CD4-positive, alpha-beta T cell treated with Interleukin-15 for 4 hours (primary cell): ENCODE data around the gene NCKAP5L.
A peak's percentile ranks its signal among the peaks of the same experiment; 100 is the strongest.
"Not testable (repeated sequence)": the region's sequence is repeated elsewhere in the genome, so short reads cannot be mapped to it uniquely, and the experiment has no call there.

Experiments used
- DNase-seq: peaks from one replicate; pipeline ENCODE4 v3.0.0-alpha.2; 2020; ENCODE audit warnings: low spot score

The NCKAP5L gene

DNA sequence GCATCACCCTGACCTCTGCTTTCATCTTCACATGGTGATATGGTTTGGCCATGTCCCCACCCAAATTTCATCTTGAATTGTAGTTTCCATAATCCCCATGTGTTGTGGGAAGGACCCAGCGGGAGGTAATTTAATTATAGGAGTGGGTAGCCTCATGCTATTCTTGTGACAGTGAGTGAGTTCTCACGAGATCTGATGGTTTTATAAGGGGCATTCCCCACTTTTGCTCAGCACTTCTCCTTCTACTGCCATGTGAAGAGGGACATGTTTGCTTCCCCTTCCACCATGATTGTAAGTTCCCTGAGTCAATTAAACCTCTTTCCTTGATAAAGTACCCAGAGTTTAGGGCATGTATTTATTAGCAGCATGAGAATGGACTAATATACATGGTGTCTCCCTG is 48.6 kb downstream of the NCKAP5L start:
- DNase-seq, result no peak

DNA sequence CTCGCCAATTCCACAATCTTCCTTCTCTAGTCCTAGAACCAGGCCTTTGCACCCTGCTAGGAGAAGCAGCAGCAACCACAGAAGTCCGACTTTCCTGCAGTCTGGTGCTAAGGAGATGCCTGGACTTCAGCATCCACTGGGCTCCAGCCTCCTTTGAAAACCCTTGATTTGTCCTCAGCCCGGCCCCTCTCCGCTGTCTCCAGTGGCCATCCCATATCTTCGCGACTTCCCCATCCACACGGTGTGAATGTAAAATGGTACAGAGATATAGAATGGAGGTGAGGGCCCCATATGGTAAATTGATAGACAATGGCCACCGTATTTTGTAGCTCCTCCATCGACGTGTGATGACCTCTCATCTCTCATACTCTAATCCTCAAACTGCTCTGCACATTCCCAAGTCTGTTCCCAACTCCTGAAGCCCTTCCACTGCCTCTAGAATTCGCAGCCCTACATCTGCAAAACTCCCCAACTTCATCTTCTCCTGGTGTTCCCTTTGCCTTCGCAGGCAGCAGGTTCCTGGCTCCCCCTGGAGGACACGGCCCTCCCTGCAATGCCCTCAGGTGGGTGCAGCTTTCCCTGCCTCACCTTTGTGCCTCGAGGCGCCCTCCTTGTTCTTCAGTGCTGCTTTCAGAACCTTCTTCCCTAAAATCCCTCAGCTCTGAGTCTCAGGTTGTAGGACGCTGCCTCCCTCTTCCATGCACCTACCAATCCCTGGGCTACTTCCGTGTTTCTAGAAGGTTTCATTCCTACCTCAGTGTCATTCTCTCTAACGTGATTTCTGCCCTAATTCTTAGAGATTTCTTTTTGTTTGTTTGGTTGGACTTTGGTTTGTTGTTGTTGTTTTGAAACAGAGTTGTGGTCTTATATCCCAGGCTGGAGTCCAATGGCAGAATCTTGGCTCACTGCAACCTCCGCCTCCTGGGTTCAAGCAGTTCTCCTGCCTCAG is 50.1 kb downstream of the NCKAP5L start:
- DNase-seq, result peak; percentile 70

DNA sequence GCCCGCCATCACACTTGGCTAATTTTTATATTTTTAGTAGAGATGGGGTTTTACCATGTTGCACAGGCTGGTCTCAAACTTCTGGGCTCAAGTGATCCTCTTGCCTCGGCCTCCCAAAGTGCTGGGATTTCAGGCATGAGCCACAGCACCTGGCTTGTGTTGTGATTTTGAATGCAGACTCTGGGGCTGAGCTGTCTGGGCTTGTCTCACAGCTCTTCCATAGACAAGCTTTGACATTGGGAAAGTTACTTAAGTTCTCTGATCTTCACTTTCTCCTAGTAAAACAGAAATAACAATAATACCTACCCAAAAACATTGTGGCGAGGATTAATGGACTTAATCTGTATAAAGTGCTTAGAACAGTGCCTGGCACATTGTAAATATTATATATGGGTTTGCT is 50.9 kb downstream of the NCKAP5L start:
- DNase-seq, result no peak

DNA sequence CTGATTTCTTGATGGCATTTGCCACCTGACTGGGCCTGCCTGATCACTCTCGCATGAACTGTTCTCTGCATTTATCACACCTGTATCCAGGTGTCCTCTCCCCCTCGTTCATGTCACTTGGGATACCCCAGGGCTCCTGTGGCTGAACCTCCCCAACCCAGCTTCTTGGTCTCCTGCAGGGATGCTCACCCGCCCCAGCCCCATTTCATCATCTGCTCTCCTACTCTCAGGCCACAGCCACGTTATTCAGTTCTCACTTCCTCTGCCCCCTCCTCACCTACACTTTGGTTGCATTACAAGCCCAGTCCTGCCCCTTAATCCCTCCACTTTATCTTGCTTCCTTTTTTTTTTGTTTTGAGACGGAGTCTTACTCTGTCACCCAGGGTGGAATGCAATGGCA is 51.4 kb downstream of the NCKAP5L start:
- DNase-seq, result no peak

DNA sequence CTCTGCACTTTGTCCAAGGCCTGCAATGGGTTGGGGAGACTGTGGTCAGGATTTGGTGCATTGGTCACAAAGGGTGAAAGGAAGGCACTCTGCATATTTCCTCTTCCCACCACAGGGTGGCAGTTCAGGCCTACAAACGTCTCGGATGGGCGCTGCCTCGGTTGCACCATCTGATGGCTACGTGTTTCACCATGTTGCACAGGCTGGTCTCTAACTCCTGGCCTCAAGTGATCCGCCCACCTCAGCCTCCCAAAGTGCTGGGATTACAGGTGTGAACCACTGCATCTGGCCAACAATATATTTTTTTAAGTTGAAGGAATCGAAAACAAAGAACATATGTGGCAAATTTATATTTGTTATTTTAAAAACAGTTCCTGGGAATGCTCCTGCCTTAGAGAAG is 51.8 kb downstream of the NCKAP5L start:
- peak; percentile 58 for DNase-seq

DNA sequence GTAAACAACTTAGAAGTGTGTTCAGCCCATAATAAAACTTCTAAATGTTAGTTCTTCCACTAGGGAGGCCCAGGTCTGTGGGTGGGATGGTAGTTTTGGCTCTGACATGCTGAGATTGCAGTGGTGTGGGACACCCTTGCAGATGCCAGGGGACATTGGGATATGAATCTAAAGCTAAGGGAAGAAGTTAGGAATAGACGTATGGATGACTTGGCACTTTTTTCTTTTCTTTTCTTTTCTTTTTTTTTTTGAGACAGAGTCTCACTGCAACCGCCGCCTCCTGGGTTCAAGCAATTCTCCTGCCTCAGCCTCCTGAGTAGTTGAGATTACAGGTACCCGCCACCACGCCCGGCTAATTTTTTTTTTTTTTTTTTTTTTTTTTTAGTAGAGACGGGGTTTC is 55.1 kb downstream of the NCKAP5L start:
- not testable (repeated sequence) for DNase-seq

DNA sequence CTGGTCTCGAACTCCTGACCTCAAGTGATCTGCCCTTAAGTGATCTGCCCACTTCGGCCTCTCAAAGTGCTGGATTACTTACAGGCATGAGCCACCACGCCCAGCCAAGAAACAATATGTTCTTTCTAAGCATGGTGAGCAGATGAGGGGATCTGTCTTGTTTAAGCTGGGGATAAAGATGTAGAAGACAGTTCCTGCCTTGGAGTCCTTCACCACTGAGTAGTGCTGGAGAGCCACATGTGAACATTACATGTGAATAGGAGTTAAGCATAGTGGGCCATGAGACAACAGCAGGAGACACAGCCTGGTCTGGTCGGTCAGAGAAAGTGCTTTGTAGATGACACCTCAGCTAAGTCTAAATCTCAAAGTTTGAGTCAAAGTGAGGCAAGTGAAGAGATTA is 60.9 kb downstream of the NCKAP5L start:
- no peak for DNase-seq

DNA sequence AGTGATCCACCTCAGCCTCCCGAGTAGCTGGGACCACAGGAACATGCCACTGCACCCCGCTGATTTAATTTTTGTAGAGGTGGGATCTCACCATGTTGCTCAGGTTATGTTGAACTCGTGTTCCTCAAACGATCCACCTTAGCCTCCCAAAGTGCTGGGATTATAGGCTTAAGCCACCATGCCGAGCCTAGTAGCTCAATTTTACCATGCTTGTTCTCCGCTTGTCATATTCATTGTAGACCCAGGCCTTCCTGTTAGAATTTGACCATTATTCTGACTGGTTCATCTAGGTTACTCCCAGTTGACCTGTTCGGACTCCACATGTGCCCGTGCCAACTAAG is 62.1 kb downstream of the NCKAP5L start:
- no peak for DNase-seq

DNA sequence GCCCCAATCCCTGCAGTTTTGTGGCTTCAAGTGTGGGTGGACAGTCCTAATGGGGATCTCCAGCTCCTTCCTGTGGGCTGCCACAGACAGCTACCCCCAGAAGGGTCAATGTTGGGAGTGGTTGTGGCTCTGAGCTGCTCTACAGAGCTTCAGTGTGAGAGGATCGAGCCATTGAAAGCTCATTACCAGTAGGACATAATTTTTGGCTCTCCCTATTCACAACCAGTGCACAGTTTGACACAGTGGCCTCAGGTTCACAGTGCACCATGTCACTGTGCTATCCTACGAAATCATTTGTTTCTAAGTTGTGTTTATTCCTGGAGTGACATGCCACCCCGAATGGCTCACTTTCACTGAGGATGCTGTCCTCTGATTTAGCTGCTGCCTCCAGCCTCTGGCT is 64.1 kb downstream of the NCKAP5L start:
- DNase-seq, result no peak

DNA sequence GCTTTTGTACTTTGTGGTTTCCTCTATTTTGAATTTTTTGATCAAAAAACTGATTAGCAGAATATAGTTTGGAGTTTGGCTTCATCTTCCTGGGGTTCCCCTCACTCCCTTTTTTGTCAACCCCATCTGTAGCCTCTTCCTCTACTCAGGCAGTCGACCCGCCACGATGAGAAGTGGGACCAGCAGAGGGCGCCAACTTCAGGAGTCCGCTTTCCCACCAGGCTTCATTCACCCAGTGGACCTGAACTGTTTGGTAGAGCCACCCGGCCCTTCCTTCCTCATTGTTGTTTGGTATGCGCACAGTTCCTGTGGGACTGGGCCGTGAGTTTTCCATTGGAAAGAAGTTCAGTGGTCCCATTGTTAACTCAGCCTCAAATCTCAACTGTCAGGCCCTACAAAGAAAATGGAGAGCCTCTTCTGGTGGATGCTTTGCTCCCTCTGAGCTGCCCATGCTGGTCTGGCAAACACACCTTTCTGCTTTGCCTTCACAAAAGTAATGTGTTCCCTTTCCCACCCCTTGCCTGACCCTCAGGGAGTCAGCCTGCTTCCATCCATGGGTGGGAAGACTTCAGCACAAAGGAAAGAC is 65.1 kb downstream of the NCKAP5L start:
- peak; percentile 77 for DNase-seq

DNA sequence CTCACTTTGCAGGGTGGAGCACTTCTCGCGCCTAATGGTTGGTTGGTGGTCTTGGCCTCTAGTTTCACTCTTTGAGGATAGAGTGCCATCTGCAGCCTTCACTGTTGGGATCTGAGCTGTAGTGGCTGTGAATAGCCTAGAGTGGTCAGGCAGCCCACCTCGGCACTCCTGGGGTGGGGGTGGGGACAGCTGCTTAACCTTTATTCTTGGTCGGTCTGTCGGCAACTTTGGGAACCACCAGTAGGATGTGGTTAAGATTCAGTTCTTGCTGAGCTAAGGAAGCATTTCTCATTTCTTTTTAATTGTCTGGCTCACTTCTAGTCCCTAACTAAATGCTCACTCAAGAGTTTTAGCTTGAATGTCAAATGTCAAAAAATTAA is 65.8 kb downstream of the NCKAP5L start:
- no peak for DNase-seq

DNA sequence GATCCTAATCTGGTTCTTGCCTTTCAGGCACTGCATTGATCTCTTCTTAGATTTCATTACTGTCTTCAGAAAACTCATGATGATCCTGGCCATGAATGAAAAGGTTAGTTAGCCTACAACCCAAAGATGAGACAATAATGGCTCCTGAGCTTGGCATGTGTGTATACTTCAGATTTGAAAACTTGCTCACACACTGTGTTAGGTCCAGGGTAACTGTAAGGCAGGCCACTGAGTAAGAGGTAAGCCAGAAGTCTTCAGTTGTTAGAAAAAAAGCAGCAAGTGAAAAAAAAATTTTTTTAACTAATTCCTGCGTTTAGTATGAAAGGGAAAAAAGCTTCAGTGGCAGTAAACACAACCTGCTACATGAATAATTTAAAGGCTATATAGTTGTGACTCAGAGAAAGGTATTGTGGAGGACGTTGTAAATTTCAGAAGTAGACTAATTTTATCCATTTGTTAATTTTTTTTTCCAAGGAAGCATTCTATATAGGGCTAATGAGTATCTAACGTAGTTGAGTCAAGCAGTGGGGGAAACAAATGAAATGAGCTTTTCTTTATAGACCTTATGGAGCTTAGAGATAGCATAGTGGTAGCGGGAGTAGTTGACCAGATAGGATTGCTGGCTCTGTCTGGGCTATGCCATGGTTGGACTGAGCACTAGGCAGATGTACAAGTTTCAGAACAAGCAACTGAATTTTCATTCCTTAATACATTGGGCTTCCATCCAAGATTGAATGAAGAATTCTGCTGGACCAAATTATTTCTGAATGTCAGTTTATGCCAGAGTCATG is 66.3 kb downstream of the NCKAP5L start:
- no peak for DNase-seq

DNA sequence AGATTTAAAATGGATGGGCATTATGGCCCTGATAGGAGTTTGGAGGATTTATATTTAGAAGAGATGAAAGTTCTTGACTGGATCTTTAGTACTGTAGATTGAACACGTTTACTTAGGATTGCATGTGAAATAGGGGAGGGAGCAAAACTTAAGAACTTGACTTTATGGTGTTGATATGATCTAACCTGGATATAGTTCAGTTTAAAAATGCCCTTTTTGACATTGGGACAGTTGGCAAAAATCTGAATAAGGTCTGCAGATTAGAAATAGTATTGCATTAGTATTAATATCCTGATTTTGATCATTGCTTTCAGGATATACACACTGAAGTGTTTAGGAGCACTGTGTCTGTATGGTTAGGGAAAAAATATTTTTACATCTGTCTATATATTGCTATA is 77.2 kb downstream of the NCKAP5L start:
- DNase-seq, result no peak

DNA sequence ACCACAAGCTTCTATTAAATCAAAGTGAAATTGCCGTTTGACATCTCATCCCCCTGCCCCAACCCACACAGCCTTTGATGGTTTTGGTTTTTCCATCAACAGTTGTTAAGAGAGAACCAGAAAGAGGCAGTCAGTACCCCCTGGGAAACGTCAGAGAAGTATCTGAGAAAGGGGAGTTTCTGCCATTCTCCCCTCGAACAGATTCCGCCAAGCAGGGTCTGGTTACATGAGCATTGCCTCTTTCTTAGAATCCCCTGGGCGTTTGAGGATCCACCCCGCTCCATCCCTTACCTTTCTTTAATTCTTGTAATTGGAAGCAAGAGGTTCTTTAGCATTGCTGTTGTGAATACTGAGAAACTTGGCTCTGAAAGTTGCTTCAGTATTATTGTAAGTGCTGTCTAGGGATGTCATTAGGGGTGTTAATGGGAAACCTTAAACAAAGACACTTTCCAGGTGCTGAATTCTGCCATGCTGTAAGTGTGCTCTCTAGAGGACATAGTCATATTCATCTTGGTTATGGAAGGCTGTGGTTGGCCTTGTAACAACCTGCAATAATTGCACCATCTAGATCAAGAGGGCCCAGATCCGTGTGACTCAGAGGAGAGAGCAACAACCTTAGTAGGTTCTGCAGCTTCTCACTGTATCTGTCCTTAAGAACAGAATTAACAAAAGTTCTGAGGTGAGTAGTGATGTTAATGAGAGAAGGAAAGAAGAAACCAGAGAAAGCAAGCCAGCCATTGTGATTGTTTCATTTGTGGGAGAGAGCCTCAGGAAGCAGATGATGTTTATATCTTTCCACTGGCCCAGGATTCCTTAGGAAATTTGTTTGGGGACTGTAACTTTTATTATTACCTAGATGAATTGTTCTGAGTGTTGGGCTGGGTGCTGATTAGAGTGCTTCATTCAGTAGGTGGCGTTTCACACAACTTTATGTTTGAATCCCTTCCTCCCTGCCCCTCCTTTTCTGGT is 77.9 kb downstream of the NCKAP5L start:
- DNase-seq, result peak; percentile 56

DNA sequence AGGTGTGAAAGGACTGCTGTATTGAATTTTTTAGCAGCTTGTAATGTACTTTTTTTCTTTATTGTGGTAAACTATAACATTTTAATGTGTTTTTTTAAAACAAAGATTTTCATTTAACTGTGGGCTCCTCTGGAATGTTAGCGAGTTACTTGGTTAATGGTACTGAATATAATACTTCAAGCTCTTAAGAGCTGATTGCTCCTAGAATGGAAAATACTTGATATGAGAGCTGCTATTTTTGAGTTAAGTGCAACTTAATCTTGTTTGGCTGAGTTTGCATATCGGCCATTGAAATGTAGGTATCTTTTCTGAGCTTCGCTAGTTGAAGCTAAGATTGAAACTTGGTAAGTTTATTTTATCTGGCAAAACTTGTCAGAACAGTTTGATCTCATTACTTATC is 79.4 kb downstream of the NCKAP5L start:
- DNase-seq, result no peak

DNA sequence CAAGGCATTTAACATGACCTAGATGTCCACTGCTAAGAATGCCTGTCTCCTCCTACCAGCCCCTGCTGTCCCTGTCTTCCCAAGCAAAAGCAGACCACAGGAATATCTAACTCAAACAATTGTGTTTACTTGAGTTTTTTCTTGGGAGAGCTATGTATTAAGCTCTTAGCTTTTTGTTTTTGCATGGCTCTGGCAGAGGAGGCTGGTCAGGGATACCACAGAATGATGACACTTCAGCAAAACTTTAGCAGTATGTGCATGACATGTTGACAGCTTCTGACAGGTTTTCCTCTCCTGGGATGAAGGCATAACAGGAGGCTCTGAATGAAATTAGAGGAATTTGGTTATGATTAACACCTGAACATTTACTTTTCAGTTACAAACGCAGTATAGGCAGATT is 79.9 kb downstream of the NCKAP5L start:
- no peak for DNase-seq

DNA sequence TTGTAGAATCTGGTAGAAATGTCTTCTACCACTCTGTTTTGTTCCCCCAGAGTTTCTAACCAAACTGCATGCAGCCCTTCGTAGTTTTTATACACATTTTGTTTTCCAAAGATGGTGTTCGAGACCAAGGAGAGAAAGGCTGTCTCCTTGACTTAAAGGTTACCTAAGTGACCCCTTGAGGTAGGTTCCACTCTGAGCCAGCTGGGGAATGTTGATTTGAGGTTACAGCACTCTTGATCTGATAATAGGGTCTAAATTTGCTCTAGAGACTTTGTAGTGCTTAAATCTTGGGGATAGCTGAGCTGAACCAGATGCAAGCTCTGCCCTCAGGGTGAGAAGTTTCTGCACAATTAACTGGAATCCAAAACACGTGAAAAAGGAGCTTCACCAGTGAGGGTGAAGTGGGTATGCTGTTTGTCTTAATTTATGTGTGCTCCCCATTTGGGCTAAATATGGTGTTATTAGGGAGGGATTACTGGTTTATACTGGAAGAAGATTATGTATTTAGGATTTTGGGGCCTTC is 83.8 kb downstream of the NCKAP5L start:
- no peak for DNase-seq

DNA sequence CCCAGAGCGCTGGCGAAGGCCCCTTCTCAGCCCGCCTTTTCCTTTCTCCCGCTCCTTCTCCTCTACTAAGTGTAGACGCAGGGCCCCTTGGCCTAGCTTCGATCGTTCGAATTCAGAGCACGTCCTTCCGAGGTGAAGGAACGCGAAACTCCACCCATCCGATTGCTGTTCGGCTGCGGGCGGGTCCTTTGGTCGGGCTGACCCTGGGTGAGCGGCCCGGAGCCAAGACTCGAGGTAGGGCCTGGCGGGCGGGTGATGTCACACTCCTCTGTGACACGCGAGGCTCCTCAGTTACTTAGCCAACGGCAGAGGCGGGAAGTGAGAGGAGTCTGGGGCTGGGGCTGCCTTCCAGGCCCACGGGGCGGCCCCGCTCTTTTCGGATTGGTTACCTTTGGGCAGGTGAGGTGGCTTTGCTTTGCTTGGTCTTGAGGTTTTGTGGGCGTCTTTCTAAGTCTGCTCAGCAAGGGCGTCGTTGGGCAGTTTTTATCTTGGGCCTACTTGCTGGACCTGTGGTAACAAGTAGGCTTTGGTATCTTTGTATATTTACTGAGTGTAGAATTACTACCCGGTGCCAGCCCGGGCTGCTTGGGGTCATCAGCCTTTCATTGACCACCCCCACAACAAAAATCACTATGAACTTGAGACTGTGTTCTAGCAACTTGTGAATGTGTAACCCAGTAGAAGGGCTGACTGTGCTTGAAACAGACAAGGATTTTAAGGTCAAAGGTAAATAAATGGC is 86.2 kb downstream of the NCKAP5L start:
- DNase-seq, result peak; percentile 89
